Measurements from ENCODE around the gene CAPZB.
A peak's percentile ranks its signal among the peaks of the same experiment; 100 is the strongest.
"Not testable (repeated sequence)": the region's sequence is repeated elsewhere in the genome, so short reads cannot be mapped to it uniquely, and the experiment has no call there.

CAPZB gene

DNA sequence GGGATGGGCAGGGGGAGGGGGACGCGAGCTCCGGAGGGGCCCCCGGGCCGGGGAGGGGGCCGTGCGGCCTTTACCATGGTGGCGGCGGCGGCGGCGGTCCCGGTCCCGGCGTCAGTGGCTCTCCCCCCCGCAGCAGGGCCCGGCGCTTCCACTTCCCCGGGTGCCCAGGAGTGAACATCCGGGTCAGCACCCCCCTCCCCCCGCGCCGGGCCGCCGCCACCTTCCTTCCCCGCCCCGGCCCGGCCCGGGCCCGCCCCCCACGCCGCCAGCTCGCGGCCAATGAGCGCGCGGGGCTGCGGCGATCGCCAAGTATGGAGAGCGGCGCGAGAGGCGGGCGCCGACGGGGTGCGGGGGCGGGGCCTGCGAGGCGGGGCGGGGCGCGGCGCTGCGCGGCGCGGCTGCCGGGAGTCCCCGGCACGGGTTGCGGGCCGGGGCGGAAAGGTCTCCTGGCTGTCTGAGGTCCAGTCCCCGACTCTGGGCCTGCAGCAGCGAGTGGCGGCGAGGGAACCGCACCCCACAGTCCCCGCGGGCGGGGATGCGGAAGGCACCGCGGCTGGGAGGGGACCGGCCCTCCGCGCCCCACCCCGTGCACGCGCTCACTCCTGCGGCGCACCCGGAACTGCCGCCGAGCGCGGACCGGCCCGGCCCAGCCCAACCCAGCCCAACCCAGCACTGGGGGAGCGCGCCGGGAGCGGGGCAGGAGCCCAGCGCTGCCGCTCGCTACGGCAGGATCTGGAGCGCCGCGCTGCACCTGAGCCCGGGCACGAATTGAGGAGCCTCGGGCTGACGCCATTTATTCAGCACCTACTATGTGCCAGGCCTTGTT, at the start of gene CAPZB:
Gene CAPZB, minus strand, starts transcription at position 178 of the 826 bp plus-strand sequence. Its CDS starts 101 bp downstream, at position 77.
- peak; percentile 77 for DNase-seq (ENCODE audit: insufficient read length, low spot score)
- no peak for FAIRE-seq

DNA sequence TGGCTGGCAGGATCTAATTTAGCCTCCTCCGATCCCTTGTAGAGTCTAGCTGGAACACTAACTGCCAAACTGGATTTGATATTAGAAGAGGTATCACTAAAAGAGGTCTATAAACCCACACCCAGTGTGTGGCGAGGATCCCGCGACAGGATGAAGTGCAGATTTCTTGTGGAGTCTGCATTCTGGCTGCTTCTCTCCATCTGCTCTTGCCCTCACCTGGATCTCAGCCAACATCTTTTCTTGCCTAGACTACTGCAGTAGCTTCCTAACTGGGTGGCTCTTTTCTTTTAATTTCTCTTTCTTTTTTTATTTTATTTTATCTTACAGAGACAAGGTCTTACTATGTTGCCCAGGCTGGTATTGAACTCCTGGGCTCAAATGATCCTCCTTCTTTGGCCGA, 48.9 kb upstream of the CAPZB start:
- FAIRE-seq (no peak), DNase-seq (ENCODE audit: insufficient read length, low spot score) (no peak)
- TF ChIP-seq POLR2A (IDR thresholded peaks at IDR 0.05; ENCODE audit: low read depth, low read length) = no peak

More for the DNA sequence above, at the start of gene CAPZB:
- peak; percentile 74 for TF ChIP-seq POLR2A (IDR thresholded peaks at IDR 0.05; ENCODE audit: low read depth, low read length)

DNA sequence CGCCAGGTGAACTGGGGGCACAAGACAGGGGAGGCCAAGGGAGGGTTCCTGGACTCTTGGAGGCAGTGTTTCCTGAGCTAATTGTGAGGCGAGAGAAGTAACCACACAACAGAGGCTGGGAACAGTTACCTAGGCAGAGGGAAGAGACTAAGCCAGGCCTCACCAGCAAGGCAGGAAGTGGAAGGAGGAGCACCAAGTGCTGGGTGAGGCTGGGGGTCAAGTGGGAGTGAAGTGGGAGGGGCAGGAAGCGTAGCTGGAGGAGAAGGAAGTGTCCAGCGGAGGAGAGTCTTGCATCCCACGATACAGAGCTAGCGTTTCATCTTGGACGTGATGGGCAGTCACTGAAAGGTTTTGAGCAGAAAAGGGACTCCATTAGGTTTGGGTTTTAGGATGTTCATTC, 48.3 kb upstream of the CAPZB start:
- FAIRE-seq (no peak), DNase-seq (ENCODE audit: insufficient read length, low spot score) (no peak)
- no peak for TF ChIP-seq POLR2A (IDR thresholded peaks at IDR 0.05; ENCODE audit: low read depth, low read length)

DNA sequence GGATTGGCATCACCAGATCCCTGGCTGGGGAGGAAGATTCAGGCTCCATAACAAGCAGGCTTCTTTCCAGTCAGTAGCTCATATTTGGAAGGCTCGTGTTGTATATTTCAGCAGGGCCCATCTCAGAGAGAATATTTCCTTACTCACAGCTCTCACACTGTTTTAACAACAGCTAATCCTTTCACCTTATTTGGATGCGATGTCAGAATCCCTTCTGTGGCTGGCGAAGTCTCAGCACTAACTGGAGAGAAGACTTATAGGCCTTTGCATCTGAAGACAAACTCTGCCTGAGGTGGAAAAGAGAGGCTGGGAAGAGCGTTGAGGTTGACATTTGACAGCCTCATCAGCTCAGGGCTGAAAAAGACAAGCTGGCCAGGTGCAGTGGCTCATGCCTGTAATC, 47.2 kb upstream of the CAPZB start:
- DNase-seq (ENCODE audit: insufficient read length, low spot score) (no peak), FAIRE-seq (no peak)
- no peak for TF ChIP-seq POLR2A (IDR thresholded peaks at IDR 0.05; ENCODE audit: low read depth, low read length)

DNA sequence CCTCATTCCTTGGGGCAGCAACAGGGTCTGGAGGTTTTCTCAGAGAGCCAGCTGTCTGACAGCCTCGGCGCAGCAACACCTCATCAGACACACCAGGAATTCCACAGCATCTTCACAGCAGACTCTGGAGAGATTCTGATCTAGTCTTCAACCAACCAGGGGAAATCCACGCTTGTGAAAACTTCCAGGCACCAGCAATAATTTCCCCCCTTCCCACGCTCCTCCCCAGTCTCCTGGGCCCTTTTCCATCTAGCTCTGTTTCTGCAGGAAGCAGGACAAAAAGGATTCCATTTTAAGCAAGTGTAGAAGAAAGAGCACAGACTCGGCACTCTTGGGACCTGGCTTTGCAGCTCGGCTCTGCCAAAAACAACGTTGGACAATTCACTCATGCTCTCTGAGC, 44.3 kb upstream of the CAPZB start:
- FAIRE-seq (no peak), DNase-seq (ENCODE audit: insufficient read length, low spot score) (no peak)
- TF ChIP-seq POLR2A (IDR thresholded peaks at IDR 0.05; ENCODE audit: low read depth, low read length) = no peak

DNA sequence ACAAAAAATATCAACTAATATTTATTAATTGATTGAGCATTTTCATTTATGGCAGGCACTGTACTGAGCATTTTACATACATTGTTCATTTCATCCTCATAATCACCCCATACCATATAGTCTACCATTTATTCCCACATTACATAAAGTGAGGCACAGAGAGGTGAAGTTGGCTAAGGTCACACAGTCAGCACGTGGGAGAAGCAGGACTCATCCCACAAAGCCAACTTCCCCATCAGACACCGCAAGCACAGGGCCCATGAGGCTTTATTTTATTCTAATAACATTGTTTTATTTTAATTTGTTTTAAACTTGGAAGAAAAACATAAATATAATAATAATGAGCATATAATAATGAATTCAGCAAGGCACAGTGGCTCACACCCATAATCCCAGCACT, 43.1 kb upstream of the CAPZB start:
- no peak for TF ChIP-seq POLR2A (IDR thresholded peaks at IDR 0.05; ENCODE audit: low read depth, low read length)
- FAIRE-seq (no peak), DNase-seq (ENCODE audit: insufficient read length, low spot score) (no peak)

DNA sequence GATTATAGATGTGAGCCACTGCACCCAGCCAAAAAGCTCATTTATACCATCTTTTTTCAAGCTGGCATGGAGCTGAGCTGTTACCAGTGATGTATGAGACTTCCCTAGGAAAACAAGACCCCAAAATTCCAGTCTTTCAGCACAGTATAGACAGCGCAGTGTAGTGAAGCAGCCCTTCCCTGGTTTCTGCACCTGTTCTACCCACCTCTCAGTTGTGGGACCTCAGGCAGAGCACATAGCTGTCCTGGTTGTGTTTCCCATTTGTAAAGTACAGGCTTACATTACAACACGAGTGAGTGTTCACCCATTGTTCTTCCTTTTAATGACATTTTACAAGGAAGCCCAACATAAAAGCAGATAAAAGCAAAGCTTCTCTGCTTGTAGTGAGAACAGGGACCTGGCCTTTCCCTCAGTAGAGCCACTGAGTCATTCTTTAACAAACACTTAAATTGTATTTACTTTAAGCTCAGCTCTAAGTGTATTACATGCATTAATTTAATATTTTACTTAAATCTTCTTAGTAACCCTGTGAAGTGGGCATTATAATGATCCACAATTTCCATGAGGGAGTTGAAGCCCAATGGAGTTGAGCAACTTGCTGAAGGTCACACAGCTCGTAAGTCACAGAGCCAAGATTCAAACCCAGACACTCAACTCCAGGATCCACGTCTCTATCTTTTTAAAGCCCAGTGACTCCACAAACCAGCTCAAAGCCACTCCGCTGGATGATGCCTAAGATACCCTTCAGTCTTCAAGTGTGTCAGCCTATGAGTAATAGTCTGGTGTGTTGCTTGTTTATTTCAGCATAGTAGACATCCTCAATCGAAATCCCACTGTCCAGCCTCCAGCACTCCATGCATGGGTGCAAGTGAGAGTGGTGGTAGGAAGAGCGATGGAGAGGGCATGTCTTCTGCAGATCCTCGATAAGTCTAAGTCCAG, 40.5 kb upstream of the CAPZB start:
- no peak for TF ChIP-seq POLR2A (IDR thresholded peaks at IDR 0.05; ENCODE audit: low read depth, low read length)
- DNase-seq (ENCODE audit: insufficient read length, low spot score) (no peak), FAIRE-seq (no peak)

DNA sequence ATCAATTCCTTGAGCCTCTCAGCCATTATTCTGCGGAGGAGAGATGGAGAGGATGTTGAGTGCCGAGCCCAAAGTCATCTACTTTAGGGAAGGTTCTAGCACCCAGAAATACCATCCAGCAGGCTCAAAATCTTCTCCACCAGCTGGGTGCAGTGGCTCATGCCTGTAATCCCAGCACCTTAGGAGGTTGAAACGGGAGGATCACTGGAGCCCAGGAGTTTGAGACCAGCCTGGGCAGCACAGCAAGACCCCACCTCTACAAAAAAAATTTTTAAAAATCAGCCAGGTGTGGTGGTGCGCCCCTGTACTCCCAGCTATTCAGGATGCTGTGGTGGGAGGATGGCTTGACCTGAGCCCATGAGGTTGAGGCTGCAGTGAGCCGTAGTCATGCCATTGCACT, 39.5 kb upstream of the CAPZB start:
- FAIRE-seq (no peak), DNase-seq (ENCODE audit: insufficient read length, low spot score) (no peak)
- no peak for TF ChIP-seq POLR2A (IDR thresholded peaks at IDR 0.05; ENCODE audit: low read depth, low read length)

DNA sequence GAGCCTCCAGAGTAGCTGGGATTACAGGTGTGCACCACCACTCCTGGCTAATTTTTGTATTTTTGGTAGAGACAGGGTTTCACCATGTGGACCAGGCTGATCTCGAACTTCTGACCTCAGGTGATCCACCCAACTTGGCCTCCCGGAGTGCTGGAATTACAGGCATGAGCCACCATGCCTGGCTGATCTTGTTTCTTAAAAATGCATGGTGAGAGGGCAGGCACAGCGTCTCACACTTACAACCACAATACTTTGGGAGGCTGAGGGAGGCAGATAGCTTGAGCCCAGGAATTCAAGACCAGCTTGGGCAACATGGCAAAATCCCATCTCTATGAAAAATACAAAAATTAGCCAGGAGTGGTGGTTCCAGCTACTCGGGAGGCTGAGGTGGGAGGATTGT, 37.2 kb upstream of the CAPZB start:
- DNase-seq (ENCODE audit: insufficient read length, low spot score); FAIRE-seq: not testable (repeated sequence)

DNA sequence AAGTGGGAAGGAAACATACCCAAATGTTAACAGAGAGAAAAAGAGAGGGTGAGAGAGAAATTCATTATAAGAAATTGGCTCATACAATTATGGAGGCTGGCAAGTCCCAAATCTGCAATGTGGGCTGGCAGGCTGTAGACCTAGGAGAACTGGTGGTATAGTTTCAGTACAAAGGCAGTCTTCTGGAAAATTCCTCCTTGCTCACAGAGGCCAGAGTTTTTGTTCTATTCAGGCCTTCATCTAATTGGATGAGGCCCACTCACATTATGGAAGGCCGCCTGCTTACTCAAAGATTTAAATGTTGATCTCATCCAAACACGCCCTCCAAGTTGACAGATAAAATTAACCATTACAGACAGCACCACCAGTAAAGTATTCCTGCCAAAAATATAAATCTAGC, 36.1 kb upstream of the CAPZB start:
- TF ChIP-seq POLR2A (IDR thresholded peaks at IDR 0.05; ENCODE audit: low read depth, low read length) = no peak
- no peak for FAIRE-seq
- DNase-seq (ENCODE audit: insufficient read length, low spot score) = no peak

DNA sequence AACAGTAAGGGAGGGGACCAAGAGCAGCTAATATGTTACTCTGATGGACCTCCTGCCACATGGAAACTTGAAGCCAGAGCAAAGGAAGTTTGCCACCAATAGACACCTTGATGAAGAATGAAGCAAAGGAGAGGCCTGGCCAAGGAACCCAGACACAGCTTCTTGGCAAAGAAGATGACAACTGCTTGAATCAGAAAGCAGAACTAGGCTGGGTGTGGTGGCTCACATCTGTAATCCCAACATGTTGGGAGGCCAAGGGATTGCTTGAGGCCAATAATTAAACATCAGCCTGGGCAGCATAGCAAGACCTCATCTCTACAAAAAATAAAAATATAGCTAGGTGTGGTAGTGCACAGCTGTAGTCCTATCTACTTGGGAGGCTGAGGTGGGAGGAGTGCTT, 31.7 kb upstream of the CAPZB start:
- no peak for TF ChIP-seq POLR2A (IDR thresholded peaks at IDR 0.05; ENCODE audit: low read depth, low read length)
- DNase-seq (ENCODE audit: insufficient read length, low spot score) (no peak), FAIRE-seq (no peak)

DNA sequence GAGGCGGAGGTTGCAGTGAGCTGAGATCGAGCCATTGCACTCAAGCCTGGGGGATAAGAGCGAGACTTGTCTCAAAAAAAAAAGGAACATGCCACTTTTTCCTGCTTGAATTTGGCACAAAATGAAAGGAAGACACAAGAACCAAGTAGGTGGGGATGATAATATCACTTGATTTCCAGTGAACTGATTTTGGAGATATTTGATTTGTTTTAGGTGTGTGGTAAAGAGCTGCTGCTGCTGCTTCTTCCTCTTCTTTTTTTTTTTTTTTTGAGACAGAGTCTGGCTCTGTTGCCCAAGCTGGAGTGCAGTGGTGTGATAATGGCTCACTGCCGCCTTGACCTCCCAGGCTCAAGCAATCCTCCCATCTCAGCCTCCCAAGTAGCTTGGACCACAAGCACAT, 29.9 kb upstream of the CAPZB start:
- no peak for DNase-seq (ENCODE audit: insufficient read length, low spot score)
- no peak for TF ChIP-seq POLR2A (IDR thresholded peaks at IDR 0.05; ENCODE audit: low read depth, low read length)
- no peak for FAIRE-seq

DNA sequence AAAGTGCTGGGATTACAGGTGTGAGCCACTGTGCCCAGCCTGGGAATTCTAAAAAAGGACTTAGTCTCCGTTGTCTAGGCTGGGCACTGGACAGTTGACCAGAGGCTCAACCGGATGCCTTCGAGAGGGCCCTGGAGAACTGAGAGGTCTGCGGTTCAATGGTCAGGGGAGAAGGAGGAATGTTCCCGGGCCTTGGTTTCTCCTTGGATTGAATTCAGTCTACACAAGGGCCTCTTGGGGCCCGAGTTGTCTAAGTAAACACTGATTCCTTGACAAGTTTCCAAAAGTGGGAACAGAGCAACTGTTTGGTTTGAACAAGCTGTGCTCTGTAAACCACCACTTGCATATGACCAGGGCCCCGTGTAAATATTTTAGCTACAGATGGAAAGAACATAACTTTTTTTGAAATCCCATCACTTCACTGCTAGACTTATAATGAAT, 29.1 kb upstream of the CAPZB start:
- DNase-seq (ENCODE audit: insufficient read length, low spot score) (no peak), FAIRE-seq (no peak)
- no peak for TF ChIP-seq POLR2A (IDR thresholded peaks at IDR 0.05; ENCODE audit: low read depth, low read length)

DNA sequence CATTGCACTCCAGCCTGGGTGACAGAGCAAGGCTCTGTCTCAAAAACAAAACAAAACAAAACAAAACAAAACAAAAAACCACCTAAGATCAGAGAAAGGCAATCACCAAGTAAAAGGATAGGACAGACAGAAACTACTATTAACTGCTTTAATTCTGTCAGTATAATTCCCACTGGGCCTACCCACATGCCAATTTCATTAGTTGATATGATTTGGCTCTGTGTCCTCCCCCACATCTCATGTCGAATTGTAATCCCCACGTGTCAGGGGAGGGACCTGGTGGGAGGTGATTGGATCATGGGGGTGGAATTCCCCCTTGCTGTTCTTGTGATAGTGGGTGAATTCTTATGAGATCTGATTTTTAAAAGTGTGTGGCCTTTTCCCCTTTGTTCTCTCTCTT, 27.2 kb upstream of the CAPZB start:
- DNase-seq (ENCODE audit: insufficient read length, low spot score) (no peak), FAIRE-seq (no peak)
- no peak for TF ChIP-seq POLR2A (IDR thresholded peaks at IDR 0.05; ENCODE audit: low read depth, low read length)

Measured in H54 (cell line).